Heart left ventricle (tissue), 16 donors: Measurements from ENCODE around the gene SLC7A14. TPM values are rescaled to one million over a fixed set of nuclear protein-coding genes. Genes with fewer than 3 reads are reported as not detected.

Source experiments
- ATAC-seq, 4 donors: fragments of 200-7000 bp; cut with Tn5 transposase; one replicate each; pipeline ENCODE4 v1.9.1; 2020 to 2022; ENCODE audit warnings: moderate library complexity in 4 of 4, mild to moderate bottlenecking in 3 of 4, moderate number of reproducible peaks in 1 of 4
- DNase-seq, 5 donors: peaks; one replicate each; pipeline ENCODE4 v3.0.0-alpha.2; 2020
- H3K27ac ChIP-seq, 12 donors: fragments of 200-600 bp; sonication (generic) in 4 of 12; one replicate each; pipeline versions ENCODE4 v1.5.0 to v1.8.0; 2016 to 2022; ENCODE audit warnings: mild to moderate bottlenecking in 2 of 12
- H3K27me3 ChIP-seq, 9 donors: fragments of 200-600 bp; sonication (generic) in 2 of 9; one replicate each; pipeline versions ENCODE4 v1.5.1 to v1.8.0; 2016 to 2022; ENCODE audit warnings: mild to moderate bottlenecking in 3 of 9
- H3K36me3 ChIP-seq, 9 donors: fragments of 200-600 bp; sonication (generic) in 2 of 9; one replicate each; pipeline versions ENCODE4 v1.5.0 to v1.8.0; 2018 to 2022; ENCODE audit warnings: mild to moderate bottlenecking in 2 of 9
- H3K4me1 ChIP-seq, 12 donors: fragments of 200-600 bp; sonication (generic) in 4 of 12; one replicate each; pipeline versions ENCODE4 v1.5.0 to v1.8.0; 2016 to 2022; ENCODE audit warnings: mild to moderate bottlenecking in 3 of 12
- H3K4me3 ChIP-seq, 12 donors: fragments of 200-600 bp; sonication (generic) in 4 of 12; one replicate each; pipeline versions ENCODE4 v1.5.0 to v1.8.0; 2017 to 2022; ENCODE audit warnings: mild to moderate bottlenecking in 9 of 12, moderate library complexity in 4 of 12
- H3K9me3 ChIP-seq, 12 donors: fragments of 200-600 bp; sonication (generic) in 4 of 12; one replicate each; pipeline versions ENCODE4 v1.5.0 to v1.8.0; 2016 to 2022; ENCODE audit warnings: mild to moderate bottlenecking in 1 of 12
- POLR2A ChIP-seq, 2 donors: fragments of 450-650 bp; IDR thresholded peaks; one replicate each; pipeline ENCODE4 v1.6.1; 2017; ENCODE audit warnings: antibody characterized with exemption in 2 of 2, mild to moderate bottlenecking in 2 of 2, moderate library complexity in 2 of 2
- WGBS, 4 donors: extraction: QIAGEN DNeasy Blood & Tissue Kit in 2 of 4; methylation state at CpG; one replicate each; pipeline versions ENCODE4 v1.1.5 to v1.1.7; 2013 to 2018; 5-methylcytosine and 5-hydroxymethylcytosine counted together
- intact Hi-C, 10 donors: fragments of 100-400 bp; cut with DNase I; formaldehyde crosslinking; loops; one replicate each; pipeline versions ENCODE4 v1.11.1 to v1.14.2; 2022
- polyA plus RNA-seq, 2 donors: library from polyadenylated mRNA; stranded (reverse); fragments of 200-250 nt; gene quantifications; one replicate each; pipeline ENCODE4 v1.2.3, GENCODE V29; 2013
- total RNA-seq, 9 donors: library from RNA; depleted of rRNA in 2 of 9; stranded (reverse); fragments of >200 nt in 2 of 9; fragmentation: NEBNext Ultra II Directional in 3 of 9; extraction: Animal tissue kit (Norgen Biotek cat#: 25700) in 3 of 9; gene quantifications; one replicate each; pipeline versions ENCODE4 v1.1.0 to v1.2.4, GENCODE V29; 2016 to 2023
- TF ChIP-seq, protein P1 (sequence below), 12 donors: fragments of 200-600 bp; sonication (generic) in 4 of 12; IDR thresholded peaks; one replicate each; pipeline versions ENCODE4 v1.5.0 to v1.8.0; 2018 to 2022; ENCODE audit warnings: antibody characterized with exemption in 12 of 12, mild to moderate bottlenecking in 5 of 12
- donor health status: ischemic (EF 13 %, LVEDD 7.1; RV severe dilation, severe dysfunction).
- donor health status: healthy with polysubstance abuse.
- donor health status: DM: no; HTN: yes; CAD: no.
- donor health status: DM: no; HTN: no; CAD: no.
- donor health status: ischemic (EF 25% LVEDD 6.9; RV normal size, moderate dysfunction).
- donor health status: ischemic (EF 25% LVEDD 5.7; RV mildly dilated, moderate dysfunction).
- donor health status: healthy.
- donor health status: DM: yes; HTN: yes; CAD: no.
- donor health status: ischemic (EF 35%, LVEDD 5.7; RV mildly dilated, moderate dysfunction).
- donor health status: nonischemic (EF 11% LVEDD 7.7; RV severe dilation, severe dysfunction).
- donor health status: DM: yes; HTN: yes; CAD: no.
- donor health status: PGD.
- donor health status: ischemic (EF 29% LVEDD 5.4; RV normal size, mild dysfunction).
- donor health status: nonischemic (EF 23%, LVEDD 6.1; RV moderate dilation, normal function).

SLC7A14 gene
- total and polyA plus RNA-seq, 11 donors = 0.02 TPM; not detected in 9

DNA sequence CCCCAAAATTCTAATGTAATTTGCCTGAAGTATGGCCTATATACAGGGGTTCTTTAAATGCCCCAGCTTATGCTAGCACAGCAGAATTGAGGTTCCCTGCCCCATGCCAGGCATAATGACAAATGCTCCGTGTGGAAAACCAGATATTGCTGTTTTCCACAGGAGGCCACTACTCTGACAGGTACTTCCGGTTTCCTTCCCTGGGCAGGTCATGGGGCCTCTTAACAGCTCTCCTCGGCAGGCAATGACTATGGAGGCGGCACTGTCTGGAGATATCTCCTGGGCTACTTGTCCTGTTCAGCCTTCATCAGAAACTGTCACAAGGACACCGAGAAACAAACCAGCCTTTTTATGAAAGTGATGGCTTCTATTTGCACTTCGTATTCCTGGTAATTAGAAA, 54.8 kb downstream of the SLC7A14 start:
- ATAC-seq = no peak
- no peaks in the 10 kb centered on the region for H3K36me3 ChIP-seq
- H3K4me1 ChIP-seq = peaks cover 0 to 9% (median 0%) of the 10 kb centered on the region in 12 donors
- no peak for TF ChIP-seq POLR2A (IDR thresholded peaks at IDR 0.05)
- peak overlapping the region in 1 of 12 donors; percentile 5 for H3K27ac ChIP-seq
- DNase-seq = no peak
- no peak overlapping the region for H3K4me3 ChIP-seq
- intact Hi-C loops = no loop called here
- peaks cover 0 to 4% (median 0%) of the 10 kb centered on the region in 9 donors for H3K27me3 ChIP-seq
- H3K9me3 ChIP-seq = no peaks in the 10 kb centered on the region
- WGBS, 4 donors = 67 to 82% (median 71%) methylated on average over 6 of the region's 6 CpGs

DNA sequence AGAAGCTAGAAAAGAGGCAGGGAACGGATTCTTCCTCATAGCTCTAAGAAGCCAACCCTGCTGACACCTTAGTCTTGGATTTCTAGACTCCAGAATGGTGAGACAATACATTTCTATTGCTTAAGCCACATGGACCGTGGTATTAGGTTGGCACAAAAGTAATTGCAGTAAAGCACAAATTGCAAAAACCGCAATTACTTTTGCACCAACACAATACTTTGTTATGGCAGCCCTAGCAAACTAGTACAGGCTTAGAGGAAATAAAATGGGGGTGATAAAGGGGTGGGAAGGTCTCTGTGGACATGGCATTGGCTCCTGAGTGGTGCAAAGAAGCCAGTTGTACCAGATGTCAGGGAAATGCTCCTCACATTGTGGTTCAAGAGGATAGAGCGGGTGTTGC, 56.0 kb downstream of the SLC7A14 start:
- intact Hi-C loops = no loop called here
- Histone ChIP-seq H3K27ac (no peak overlapping the region), H3K4me1 (peaks cover 0 to 9% (median 0%) of the 10 kb centered on the region in 12 donors), H3K9me3 (no peaks in the 10 kb centered on the region), H3K36me3 (no peaks in the 10 kb centered on the region), H3K4me3 (no peak overlapping the region), H3K27me3 (peaks cover 0 to 4% (median 0%) of the 10 kb centered on the region in 9 donors)
- ATAC-seq (no peak), DNase-seq (no peak)
- WGBS, 4 donors = 92 to 96% (median 93%) methylated on average over 4 of the region's 4 CpGs
- no peak for TF ChIP-seq POLR2A (IDR thresholded peaks at IDR 0.05)
- TF ChIP-seq, protein P1, sequence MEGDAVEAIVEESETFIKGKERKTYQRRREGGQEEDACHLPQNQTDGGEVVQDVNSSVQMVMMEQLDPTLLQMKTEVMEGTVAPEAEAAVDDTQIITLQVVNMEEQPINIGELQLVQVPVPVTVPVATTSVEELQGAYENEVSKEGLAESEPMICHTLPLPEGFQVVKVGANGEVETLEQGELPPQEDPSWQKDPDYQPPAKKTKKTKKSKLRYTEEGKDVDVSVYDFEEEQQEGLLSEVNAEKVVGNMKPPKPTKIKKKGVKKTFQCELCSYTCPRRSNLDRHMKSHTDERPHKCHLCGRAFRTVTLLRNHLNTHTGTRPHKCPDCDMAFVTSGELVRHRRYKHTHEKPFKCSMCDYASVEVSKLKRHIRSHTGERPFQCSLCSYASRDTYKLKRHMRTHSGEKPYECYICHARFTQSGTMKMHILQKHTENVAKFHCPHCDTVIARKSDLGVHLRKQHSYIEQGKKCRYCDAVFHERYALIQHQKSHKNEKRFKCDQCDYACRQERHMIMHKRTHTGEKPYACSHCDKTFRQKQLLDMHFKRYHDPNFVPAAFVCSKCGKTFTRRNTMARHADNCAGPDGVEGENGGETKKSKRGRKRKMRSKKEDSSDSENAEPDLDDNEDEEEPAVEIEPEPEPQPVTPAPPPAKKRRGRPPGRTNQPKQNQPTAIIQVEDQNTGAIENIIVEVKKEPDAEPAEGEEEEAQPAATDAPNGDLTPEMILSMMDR (IDR thresholded peaks at IDR 0.05) = no peak

DNA sequence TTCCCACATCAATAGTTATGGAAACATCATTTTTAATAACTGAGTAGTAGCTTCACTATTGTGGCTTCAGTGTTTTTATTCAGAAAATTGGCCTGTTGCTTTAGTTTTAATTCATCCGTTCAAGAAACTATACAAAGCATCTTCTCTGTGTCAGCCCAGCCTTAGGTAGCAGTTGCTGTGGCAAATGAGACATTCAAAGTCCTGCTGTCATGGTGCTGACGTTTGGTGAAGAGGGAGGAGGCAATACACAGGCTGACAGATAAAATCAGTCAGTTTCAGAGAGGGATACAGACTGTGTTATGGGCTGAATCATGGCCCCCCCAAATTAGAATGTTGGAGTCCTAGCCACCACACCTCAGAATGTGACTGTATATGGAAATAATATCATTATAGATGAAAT, 56.5 kb downstream of the SLC7A14 start:
- Histone ChIP-seq H3K36me3 (no peaks in the 10 kb centered on the region), H3K9me3 (no peaks in the 10 kb centered on the region), H3K27ac (no peak overlapping the region), H3K4me1 (peaks cover 0 to 9% (median 0%) of the 10 kb centered on the region in 12 donors), H3K27me3 (peaks cover 0 to 4% (median 0%) of the 10 kb centered on the region in 9 donors), H3K4me3 (no peak overlapping the region)
- 57 to 69% (median 67%) methylated on average over 2 of the region's 2 CpGs for WGBS, 4 donors
- intact Hi-C loops = no loop called here
- ATAC-seq = no peak
- TF ChIP-seq POLR2A (IDR thresholded peaks at IDR 0.05) = no peak
- TF ChIP-seq, protein P1 (IDR thresholded peaks at IDR 0.05) = no peak
- DNase-seq = no peak

DNA sequence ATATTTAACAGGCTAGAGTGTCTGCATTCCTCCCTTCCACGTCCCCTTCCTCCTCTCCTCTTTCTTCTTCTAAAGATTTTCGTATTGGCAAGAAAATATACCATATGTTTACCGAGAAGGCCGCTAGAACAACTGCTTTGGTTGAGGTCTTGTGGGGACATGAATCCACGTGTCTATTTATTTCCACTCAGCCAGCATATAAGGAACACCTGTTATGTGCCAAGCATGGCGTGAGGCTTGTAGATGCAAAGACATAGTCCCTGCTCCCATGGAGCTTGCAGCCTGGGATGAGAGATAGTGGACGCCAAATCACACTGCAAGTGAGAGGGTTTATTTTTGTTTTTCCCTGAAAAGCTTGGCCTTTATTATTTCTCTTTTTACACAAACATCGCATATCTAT, 57.1 kb downstream of the SLC7A14 start:
- Histone ChIP-seq H3K4me3 (no peak overlapping the region), H3K27me3 (no peaks in the 10 kb centered on the region), H3K27ac (no peak overlapping the region), H3K36me3 (no peaks in the 10 kb centered on the region), H3K4me1 (peaks cover 0 to 9% (median 0%) of the 10 kb centered on the region in 12 donors), H3K9me3 (no peaks in the 10 kb centered on the region)
- ATAC-seq = no peak
- DNase-seq = no peak
- intact Hi-C loops = no loop called here
- TF ChIP-seq POLR2A (IDR thresholded peaks at IDR 0.05) = no peak
- TF ChIP-seq, protein P1 (IDR thresholded peaks at IDR 0.05) = no peak
- whole genome bisulfite sequencing, 4 donors = 58 to 64% (median 60%) methylated on average over 8 of the region's 8 CpGs

DNA sequence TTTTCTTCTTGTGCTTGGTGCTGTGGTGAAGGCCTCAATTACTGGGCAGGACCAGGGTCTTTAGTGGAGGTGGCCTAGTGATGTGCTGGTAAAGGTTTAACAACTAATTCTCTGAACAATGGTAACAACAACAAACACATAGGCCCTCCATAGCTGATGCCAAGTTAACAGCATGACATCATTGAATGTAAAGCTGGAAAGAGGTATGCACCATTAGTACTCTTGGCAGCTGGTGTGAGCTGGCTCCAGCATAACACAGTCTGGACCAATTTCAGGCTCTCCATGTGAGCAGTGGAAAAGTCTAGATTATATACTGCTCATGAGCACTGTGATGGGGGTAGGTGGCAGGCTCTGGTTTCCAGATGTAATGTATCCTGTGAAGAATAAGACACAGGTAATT, 61.8 kb downstream of the SLC7A14 start:
- H3K36me3 ChIP-seq = no peaks in the 10 kb centered on the region
- H3K27ac ChIP-seq = no peak overlapping the region
- H3K4me1 ChIP-seq = no peaks in the 10 kb centered on the region
- ATAC-seq (no peak), DNase-seq (no peak)
- intact Hi-C loops = no loop called here
- H3K9me3 ChIP-seq = no peaks in the 10 kb centered on the region
- TF ChIP-seq POLR2A (IDR thresholded peaks at IDR 0.05) = no peak
- TF ChIP-seq, protein P1 (IDR thresholded peaks at IDR 0.05) = no peak
- no peaks in the 10 kb centered on the region for H3K27me3 ChIP-seq
- no peak overlapping the region for H3K4me3 ChIP-seq
